Large intestine (tissue), 12 donors: ENCODE measurements around the gene IKZF2. TPM values are rescaled to one million over a fixed set of nuclear protein-coding genes. Genes with fewer than 3 reads are reported as not detected.
A peak's percentile ranks its signal among the peaks of the same experiment; 100 is the strongest.

Experiments
- DNase-seq, 2 donors: peaks; one replicate each; pipeline versions ENCODE4 v3.0.0 to v3.0.0-alpha.2; 2013
- H3K27ac ChIP-seq: one replicate; pipeline ENCODE4 v1.5.1; 2013; ENCODE audit warnings: low read length
- H3K27me3 ChIP-seq: 2 replicates; pipeline ENCODE4 v1.6.1; 2013; ENCODE audit warnings: low read length; ENCODE audit not compliant: control insufficient read depth, insufficient read depth
- H3K36me3 ChIP-seq: 2 replicates; pipeline ENCODE4 v1.6.1; 2013; ENCODE audit warnings: low read length; ENCODE audit not compliant: control insufficient read depth, insufficient read depth
- H3K4me1 ChIP-seq: one replicate; pipeline ENCODE4 v1.6.1; 2013; ENCODE audit warnings: low read length; ENCODE audit not compliant: control insufficient read depth, insufficient read depth
- H3K4me3 ChIP-seq: one replicate; pipeline ENCODE4 v1.5.1; 2013; ENCODE audit warnings: low read length
- H3K9me3 ChIP-seq: one replicate; pipeline ENCODE4 v1.6.1; 2013; ENCODE audit warnings: mild to moderate bottlenecking, low read depth, low read length, moderate library complexity; ENCODE audit not compliant: control insufficient read depth
- WGBS: methylation state at CpG from one replicate; pipeline ENCODE4 v1.1.5; 2013; ENCODE audit warnings: low lambda C conversion rate; ENCODE audit not compliant: insufficient coverage; 5-methylcytosine and 5-hydroxymethylcytosine counted together
- long read RNA-seq, 11 donors: transcript quantifications; one replicate each; lab custom pipeline, GENCODE V29; 2026
- polyA plus RNA-seq: library from polyadenylated mRNA; unstranded; fragments of 120-200 nt; gene quantifications from one replicate; pipeline ENCODE4 v1.2.1, GENCODE V29; 2013

The IKZF2 gene
- polyA plus RNA-seq = 3.2 TPM
- long read RNA-seq, donor 1 = 0 reads
- long read RNA-seq, donor 2 = 0 reads
- long read RNA-seq, donor 3 = 0 reads
- long read RNA-seq, donor 4 = 0 reads
- long read RNA-seq, donor 5 = 0 reads
- long read RNA-seq, donor 6 = 0 reads
- long read RNA-seq, donor 7 = 0 reads
- long read RNA-seq, donor 8 = 0 reads
- long read RNA-seq, donor 9 = 0 reads
- long read RNA-seq, donor 10 = 0 reads
- long read RNA-seq, donor 11 = 0 reads

DNA sequence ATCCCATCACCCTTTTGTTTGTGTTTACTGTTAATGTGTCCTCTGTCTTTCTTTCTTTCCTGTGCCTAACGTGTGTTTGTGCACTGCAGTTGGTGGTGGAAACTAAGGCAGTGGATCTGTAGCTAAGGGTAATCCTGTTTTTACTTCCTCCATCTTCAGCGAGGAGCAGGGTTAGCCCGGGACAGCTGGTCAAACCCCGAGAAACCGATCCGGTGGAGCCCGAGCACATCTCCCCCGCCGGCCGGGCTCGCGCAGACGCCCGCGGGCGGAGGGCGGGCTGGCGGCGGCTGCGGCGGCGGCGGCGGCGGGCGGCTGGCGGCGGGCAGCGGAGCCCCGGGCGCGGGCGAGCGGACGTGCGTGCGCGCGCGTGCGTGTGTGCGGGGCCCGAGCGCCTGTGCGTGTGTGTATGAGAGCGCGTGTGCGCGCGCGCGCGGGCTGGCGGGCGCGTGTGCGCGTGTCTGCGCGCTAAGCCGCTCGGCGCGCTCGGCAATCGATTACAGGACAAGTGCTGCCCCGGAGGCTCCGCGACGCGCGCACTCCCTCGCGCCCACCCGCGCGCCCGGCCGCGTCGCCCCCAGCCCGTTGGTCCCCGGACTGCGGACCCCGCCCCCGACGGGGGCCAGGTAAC, at the start of gene IKZF2:
Gene IKZF2 (minus strand): TSS at position 176 of the 628 bp plus-strand sequence. CDS start 2,983 bp downstream, outside the sequence.
- Histone ChIP-seq H3K4me3 (peak within 1 kb of the TSS; percentile 70), H3K27me3 (no peaks in the 10 kb centered on the region), H3K36me3 (no peaks in the 10 kb centered on the region), H3K27ac (peak within 1 kb of the TSS; percentile 85), H3K9me3 (no peaks in the 10 kb centered on the region), H3K4me1 (no peaks in the 10 kb centered on the region)
- DNase-seq = peak; percentile 94 to 95
- WGBS = no CpG with 5 or more reads among the region's 87 CpGs

DNA sequence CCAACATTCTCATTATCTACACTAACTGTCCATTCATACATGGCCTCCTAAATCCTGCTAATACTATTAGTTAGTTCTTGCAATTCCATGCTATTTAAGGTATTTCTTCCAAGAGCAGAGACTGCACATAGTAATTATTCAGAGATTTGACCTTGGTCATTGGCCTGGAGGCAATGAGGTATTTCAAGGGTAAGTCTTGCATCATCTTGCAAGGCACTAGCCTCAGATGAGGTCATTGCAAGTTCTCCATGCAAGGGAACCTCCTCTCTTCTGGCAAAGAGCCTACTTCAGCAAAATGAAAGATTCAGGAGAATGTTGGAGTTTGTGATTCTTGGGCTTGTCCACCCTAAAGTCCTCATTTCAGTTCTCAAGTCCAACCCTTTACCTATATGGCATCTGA, 48.5 kb upstream of the IKZF2 start:
- no peak overlapping the region for H3K27ac ChIP-seq
- DNase-seq = no peak
- no peaks in the 10 kb centered on the region for H3K4me1 ChIP-seq
- H3K27me3 ChIP-seq = no peaks in the 10 kb centered on the region
- H3K9me3 ChIP-seq = no peaks in the 10 kb centered on the region
- no peaks in the 10 kb centered on the region for H3K36me3 ChIP-seq
- no peak overlapping the region for H3K4me3 ChIP-seq

DNA sequence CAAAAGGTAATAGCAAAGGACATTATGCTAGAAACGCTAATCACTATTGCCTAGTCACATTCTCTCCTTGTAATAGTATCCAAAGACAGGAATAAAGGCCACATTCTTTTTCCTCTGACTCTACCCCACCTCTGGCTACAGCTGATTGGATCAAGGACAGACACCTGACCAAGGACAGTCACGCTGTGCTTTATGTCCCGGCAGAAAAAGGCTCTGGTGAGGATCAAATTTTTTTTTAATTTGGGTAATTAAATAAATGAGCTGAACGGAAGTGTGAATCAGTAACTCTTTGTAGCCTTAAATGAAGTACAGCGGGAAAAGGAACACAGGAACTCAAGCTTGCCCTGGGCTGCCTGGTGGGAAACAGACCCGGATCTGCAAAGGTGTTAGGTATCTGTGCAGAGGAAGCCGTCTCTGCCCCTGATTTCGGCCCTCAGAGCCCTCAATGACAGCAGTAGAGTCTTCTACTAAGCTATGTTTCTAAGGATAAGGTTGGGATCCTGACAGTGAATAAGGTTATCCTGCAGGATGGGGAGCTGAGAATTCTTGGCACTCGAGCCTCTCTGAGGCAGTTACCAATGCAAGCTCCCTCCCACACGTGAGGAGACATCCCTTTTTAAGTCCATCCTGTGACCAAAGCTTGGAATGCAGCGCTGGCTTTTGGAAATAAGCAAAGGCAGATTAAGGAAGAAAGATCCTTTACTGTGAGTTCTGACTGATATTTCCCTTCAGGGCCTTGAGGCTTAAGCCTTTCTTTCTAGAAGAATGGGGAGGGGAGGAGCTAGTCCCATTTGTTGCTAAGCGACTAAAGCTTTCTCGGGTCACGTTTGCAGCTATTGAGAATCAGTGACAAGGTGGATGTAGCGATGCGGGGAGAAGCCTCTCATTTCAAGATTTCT, 37.8 kb upstream of the IKZF2 start:
- Histone ChIP-seq H3K9me3 (no peaks in the 10 kb centered on the region), H3K4me3 (no peak overlapping the region), H3K27ac (no peak overlapping the region), H3K27me3 (no peaks in the 10 kb centered on the region), H3K4me1 (no peaks in the 10 kb centered on the region), H3K36me3 (no peaks in the 10 kb centered on the region)
- 80% methylated on average over 3 of the region's 16 CpGs for WGBS
- peak in 1 of 2 donors; percentile 5 for DNase-seq

DNA sequence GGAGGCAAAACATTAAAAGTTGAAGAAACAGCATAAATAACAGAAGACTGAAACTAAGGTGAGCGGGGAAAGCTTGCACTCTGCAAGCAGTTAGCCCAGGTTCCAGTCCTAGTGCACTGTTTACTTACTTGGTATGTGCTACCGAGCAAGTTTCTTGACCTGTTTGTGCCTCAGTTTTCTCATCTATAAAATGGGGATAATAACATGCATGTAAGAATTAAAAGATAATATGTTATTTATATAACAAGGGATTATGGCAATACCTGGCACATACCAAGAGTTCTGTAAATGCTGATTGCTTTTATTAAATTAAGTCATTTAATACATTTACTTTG, 37.1 kb upstream of the IKZF2 start:
- 83% methylated on average over 1 of the region's 2 CpGs for WGBS
- Histone ChIP-seq H3K9me3 (no peaks in the 10 kb centered on the region), H3K4me1 (no peaks in the 10 kb centered on the region), H3K27me3 (no peaks in the 10 kb centered on the region), H3K36me3 (no peaks in the 10 kb centered on the region), H3K27ac (no peak overlapping the region), H3K4me3 (no peak overlapping the region)
- DNase-seq = no peak

DNA sequence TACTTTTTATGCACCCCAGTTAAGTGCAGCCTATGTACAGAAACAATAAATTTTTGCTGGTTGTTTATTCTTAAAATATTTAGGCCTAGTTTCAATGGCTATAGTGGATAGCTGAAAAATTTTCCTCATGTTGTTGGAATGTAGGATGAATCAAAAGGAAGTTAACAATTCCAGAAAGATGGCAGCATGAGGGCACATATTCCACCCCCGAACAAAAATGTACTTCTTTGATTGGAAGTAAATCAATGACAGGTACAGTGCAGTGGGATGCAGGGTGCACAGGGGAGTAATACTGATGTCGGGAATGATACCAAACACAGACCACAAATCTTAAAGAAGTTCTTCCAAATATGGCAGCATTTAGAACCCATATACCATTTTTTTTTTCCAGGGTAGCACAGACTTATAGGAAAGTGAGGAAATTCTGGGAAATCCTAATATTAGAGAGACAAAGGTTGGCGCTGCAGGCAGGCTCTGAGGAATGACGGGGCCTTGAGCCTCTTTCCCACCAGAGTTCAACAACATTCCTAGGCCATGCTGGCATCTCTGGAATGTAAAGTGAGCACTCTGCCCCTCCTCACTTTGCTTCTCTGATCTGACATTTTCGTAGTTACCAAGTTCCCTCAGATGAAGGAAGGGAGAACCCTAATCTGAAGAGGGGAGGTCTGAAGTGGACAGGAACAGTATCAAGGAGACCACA, 36.6 kb upstream of the IKZF2 start:
- Histone ChIP-seq H3K4me1 (no peaks in the 10 kb centered on the region), H3K27ac (no peak overlapping the region), H3K27me3 (no peaks in the 10 kb centered on the region), H3K36me3 (no peaks in the 10 kb centered on the region), H3K9me3 (no peaks in the 10 kb centered on the region), H3K4me3 (no peak overlapping the region)
- WGBS = no CpG with 5 or more reads among the region's 5 CpGs
- no peak for DNase-seq

DNA sequence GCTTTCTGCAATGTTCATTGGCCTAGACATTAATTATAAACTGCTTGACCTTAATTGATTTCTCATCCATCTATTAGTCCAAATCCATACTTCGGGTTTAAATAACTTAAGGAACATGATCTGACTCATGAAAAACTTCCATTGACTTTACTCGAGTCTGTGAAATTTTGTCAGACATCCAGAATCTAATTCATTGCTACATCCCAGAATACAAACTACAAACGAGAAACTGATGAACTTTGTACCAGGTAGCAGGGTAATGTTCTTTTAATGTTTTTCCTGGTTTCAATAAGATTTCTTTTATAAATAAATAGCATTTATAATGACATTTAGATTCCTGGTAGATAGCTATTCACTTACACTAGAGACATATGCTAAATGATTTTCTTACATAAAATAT, 36.0 kb upstream of the IKZF2 start:
- no peak for DNase-seq
- H3K27ac ChIP-seq = no peak overlapping the region
- WGBS = 74% methylated on average over 3 of the region's 3 CpGs

DNA sequence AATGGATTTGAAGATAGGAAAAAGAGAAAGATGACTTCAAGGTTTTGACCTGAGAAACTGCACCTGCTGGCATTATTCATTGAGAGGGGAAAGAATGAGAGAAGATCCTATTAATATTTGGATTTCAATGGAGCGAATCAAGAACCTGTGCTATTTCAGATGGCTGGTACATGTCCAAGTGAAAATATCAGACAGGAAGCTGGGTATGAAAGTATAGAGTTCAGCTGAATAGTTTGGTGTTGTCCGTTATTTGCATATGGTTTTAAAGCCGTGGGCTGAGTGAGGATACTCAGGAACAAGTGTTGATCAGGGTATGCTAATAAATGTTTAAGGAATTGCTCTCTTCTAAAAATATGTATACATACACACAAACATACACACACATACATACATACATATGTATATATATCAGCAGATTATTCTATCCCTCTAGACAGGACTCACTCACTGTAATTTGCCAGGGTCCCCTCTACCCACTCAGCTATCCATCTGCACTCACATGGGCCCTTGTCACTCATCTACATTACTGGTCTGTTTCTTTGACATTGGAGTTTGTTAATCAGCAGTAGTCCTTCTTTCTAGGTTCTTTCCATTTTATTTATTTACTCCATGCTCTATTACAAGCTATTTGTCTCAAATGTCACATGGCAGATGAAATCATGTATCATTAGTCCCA, 33.9 kb upstream of the IKZF2 start:
- Histone ChIP-seq H3K36me3 (no peaks in the 10 kb centered on the region), H3K27ac (no peak overlapping the region), H3K4me1 (no peaks in the 10 kb centered on the region), H3K4me3 (no peak overlapping the region), H3K9me3 (no peaks in the 10 kb centered on the region), H3K27me3 (no peaks in the 10 kb centered on the region)
- no CpG with 5 or more reads among the region's 3 CpGs for WGBS
- no peak for DNase-seq

More for the DNA sequence above, 36.0 kb upstream of the IKZF2 start:
- Histone ChIP-seq H3K4me1 (no peaks in the 10 kb centered on the region), H3K36me3 (no peaks in the 10 kb centered on the region), H3K9me3 (no peaks in the 10 kb centered on the region), H3K27me3 (no peaks in the 10 kb centered on the region), H3K4me3 (no peak overlapping the region)

DNA sequence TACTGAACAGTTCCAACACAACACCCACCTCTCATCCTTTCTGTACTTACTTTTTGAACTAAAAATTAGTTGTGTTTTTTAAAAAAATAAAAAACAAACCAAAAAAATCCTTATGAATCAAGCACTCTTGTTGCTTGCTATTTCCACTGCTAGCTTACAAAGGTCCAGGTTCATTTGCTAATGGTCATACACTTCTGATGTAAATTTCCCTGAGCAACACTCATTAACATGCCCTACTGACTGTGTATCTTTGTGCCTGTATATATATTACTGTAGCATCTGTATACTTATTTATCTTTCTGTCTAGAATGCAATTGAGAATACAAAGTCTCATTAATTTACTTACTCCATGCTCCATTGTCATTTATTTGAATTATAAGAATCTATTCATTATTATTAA, 30.3 kb upstream of the IKZF2 start:
- Histone ChIP-seq H3K27me3 (no peaks in the 10 kb centered on the region), H3K4me3 (no peak overlapping the region), H3K36me3 (no peaks in the 10 kb centered on the region), H3K4me1 (no peaks in the 10 kb centered on the region), H3K27ac (no peak overlapping the region), H3K9me3 (no peaks in the 10 kb centered on the region)
- DNase-seq = no peak

DNA sequence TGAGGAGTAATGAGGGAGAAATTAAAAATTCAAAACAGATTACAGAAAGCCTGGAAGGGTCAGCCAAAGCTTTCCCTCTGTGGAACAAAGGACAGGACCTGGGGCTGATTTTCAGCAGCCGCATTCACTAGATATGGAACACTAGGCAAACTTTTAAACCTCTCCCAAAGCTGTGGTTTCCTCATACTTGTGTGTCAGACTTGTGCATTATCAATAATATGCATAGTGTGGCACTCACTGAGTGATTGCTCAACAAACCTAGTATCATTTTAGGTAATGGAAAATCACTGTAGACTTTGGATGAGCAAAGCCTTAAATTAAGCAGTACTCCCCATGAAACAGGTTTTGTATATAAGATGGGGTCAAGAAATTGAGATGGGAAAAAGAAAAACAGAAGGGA, 26.3 kb upstream of the IKZF2 start:
- Histone ChIP-seq H3K27ac (no peak overlapping the region), H3K9me3 (no peaks in the 10 kb centered on the region), H3K27me3 (no peaks in the 10 kb centered on the region), H3K4me3 (no peak overlapping the region), H3K36me3 (no peaks in the 10 kb centered on the region), H3K4me1 (no peaks in the 10 kb centered on the region)
- DNase-seq = no peak
- no CpG with 5 or more reads among the region's 1 CpG for WGBS

DNA sequence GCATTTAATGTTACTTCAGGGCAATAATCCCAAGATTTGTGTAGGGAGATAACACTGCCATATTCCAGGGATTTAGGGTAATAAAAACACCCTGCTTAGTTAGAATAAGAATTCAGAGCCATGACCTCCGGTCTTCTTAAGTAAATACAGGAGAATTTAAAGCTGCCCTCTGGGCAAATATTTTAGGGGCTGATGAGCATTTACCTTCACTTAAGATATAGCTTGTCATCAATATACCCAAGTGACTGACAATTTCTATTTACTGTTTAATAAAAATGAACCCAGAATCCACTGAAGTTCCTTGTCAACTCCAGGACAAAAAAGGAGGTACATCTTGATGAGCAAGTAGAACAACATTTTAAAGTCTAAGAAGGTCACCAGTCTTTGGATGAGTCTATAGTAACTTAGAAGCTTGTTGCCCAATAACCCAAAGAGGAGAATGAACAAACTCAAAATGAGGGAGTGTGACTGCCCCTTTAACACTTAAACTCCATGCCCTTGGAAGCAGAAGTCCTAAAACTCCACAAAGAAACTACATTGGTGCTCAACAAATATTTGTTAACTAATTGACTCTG, 24.3 kb upstream of the IKZF2 start:
- Histone ChIP-seq H3K4me3 (no peak overlapping the region), H3K27ac (no peak overlapping the region), H3K27me3 (no peaks in the 10 kb centered on the region), H3K36me3 (no peaks in the 10 kb centered on the region), H3K9me3 (no peaks in the 10 kb centered on the region), H3K4me1 (no peaks in the 10 kb centered on the region)
- no CpG with 5 or more reads among the region's 1 CpG for WGBS
- no peak for DNase-seq
